HEK293 (cell line): ENCODE results near the gene NCK2.

Experiments
- CTCF ChIA-PET: fragments of 350-600 bp; formaldehyde crosslinking; extraction: SDS; loops from one replicate; lab custom pipeline; 2021; ENCODE audit warnings: antibody characterized with exemption; lab: Yijun Ruan, JAX
- POLR2A ChIA-PET: fragments of 300-600 bp; formaldehyde crosslinking; extraction: SDS; loops from one replicate; lab custom pipeline; 2020; ENCODE audit warnings: antibody characterized with exemption, inconsistent platforms; lab: Yijun Ruan, JAX
- H3K27ac ChIP-seq: fragments of 200-500 bp; sonication (Bioruptor generic); 2 replicates; pipeline ENCODE4 v1.5.1; 2014; ENCODE audit warnings: low read depth, low read length, control low read depth, inconsistent platforms; ENCODE audit errors: extremely low read depth
- H3K36me3 ChIP-seq, 2 experiments: fragments of 200-500 bp in 1 of 2; sonication (Bioruptor generic) in 1 of 2; 1 replicate in 1 of 2; 2 replicates in 1 of 2; pipeline ENCODE4 v1.5.1; 2014 to 2017; ENCODE audit warnings: inconsistent platforms in 2 of 2, low read length in 2 of 2; ENCODE audit not compliant: control insufficient read depth in 2 of 2, insufficient read depth in 1 of 2
- H3K4me1 ChIP-seq: fragments of 200-500 bp; sonication (Bioruptor generic); 2 replicates; pipeline ENCODE4 v1.5.1; 2014; ENCODE audit warnings: mild to moderate bottlenecking, low read length, inconsistent platforms; ENCODE audit not compliant: control insufficient read depth, insufficient read depth
- H3K4me3 ChIP-seq: 2 replicates; pipeline ENCODE4 v1.5.1; 2011; ENCODE audit warnings: low read depth, mild to moderate bottlenecking, control low read depth, low read length, moderate library complexity
- H3K9me3 ChIP-seq: fragments of 200-500 bp; sonication (Bioruptor generic); 2 replicates; pipeline ENCODE4 v1.5.1; 2014; ENCODE audit warnings: low read depth, low read length, inconsistent platforms; ENCODE audit not compliant: control insufficient read depth, insufficient read depth
- KLF1 ChIP-seq: fragments of 450-650 bp; formaldehyde crosslinking; IDR thresholded peaks from 2 replicates; pipeline ENCODE4 v1.5.1; 2016; ENCODE audit warnings: missing biosample characterization, missing genetic modification characterization
- KLF7 ChIP-seq: fragments of 450-650 bp; formaldehyde crosslinking; IDR thresholded peaks from 2 replicates; pipeline ENCODE4 v1.5.1; 2016; ENCODE audit warnings: missing biosample characterization, missing genetic modification characterization, borderline replicate concordance
- KLF9 ChIP-seq: fragments of 450-650 bp; formaldehyde crosslinking; IDR thresholded peaks from 2 replicates; pipeline ENCODE4 v1.5.1; 2016; ENCODE audit warnings: missing biosample characterization, missing genetic modification characterization, low read depth
- SCRT2 ChIP-seq: fragments of 450-650 bp; formaldehyde crosslinking; IDR thresholded peaks from 2 replicates; pipeline ENCODE4 v1.5.1; 2016; ENCODE audit warnings: missing biosample characterization, missing genetic modification characterization
- ZBTB48 ChIP-seq: fragments of 450-650 bp; formaldehyde crosslinking; IDR thresholded peaks from 2 replicates; pipeline ENCODE4 v1.5.1; 2016; ENCODE audit warnings: missing biosample characterization, missing genetic modification characterization
- ZNF221 ChIP-seq: fragments of 450-650 bp; formaldehyde crosslinking; IDR thresholded peaks from 2 replicates; pipeline ENCODE4 v1.5.1; 2017; ENCODE audit warnings: missing biosample characterization, missing genetic modification characterization, borderline replicate concordance
- ZNF23 ChIP-seq: fragments of 450-650 bp; formaldehyde crosslinking; IDR thresholded peaks from 2 replicates; pipeline ENCODE4 v1.5.1; 2016; ENCODE audit warnings: missing biosample characterization, missing genetic modification characterization, borderline replicate concordance
- ZNF571 ChIP-seq: fragments of 450-650 bp; formaldehyde crosslinking; IDR thresholded peaks from 2 replicates; pipeline ENCODE4 v1.5.0; 2017; ENCODE audit warnings: missing biosample characterization, missing genetic modification characterization
- ZNF600 ChIP-seq: fragments of 450-650 bp; formaldehyde crosslinking; IDR thresholded peaks from 2 replicates; pipeline ENCODE4 v1.5.1; 2016; ENCODE audit warnings: missing biosample characterization, missing genetic modification characterization
- ZNF792 ChIP-seq: fragments of 450-650 bp; formaldehyde crosslinking; IDR thresholded peaks from 2 replicates; pipeline ENCODE4 v1.5.1; 2016; ENCODE audit warnings: missing biosample characterization, missing genetic modification characterization
- TF ChIP-seq, protein P1 (sequence below): fragments of 450-650 bp; formaldehyde crosslinking; IDR thresholded peaks from 2 replicates; pipeline ENCODE4 v1.5.1; 2017; ENCODE audit warnings: missing biosample characterization, missing genetic modification characterization
- TF ChIP-seq, protein P2 (sequence below): fragments of 450-650 bp; IDR thresholded peaks from 2 replicates; pipeline ENCODE4 v1.5.1; 2018; ENCODE audit warnings: missing biosample characterization, missing genetic modification characterization
- TF ChIP-seq, protein P3 (sequence below): fragments of 450-650 bp; formaldehyde crosslinking; IDR thresholded peaks from 2 replicates; pipeline ENCODE4 v1.5.1; 2017; ENCODE audit warnings: missing biosample characterization, missing genetic modification characterization
- TF ChIP-seq, protein P4 (sequence below): fragments of 450-650 bp; formaldehyde crosslinking; IDR thresholded peaks from 2 replicates; pipeline ENCODE4 v1.5.1; 2016; ENCODE audit warnings: missing biosample characterization, missing genetic modification characterization

Gene NCK2

DNA sequence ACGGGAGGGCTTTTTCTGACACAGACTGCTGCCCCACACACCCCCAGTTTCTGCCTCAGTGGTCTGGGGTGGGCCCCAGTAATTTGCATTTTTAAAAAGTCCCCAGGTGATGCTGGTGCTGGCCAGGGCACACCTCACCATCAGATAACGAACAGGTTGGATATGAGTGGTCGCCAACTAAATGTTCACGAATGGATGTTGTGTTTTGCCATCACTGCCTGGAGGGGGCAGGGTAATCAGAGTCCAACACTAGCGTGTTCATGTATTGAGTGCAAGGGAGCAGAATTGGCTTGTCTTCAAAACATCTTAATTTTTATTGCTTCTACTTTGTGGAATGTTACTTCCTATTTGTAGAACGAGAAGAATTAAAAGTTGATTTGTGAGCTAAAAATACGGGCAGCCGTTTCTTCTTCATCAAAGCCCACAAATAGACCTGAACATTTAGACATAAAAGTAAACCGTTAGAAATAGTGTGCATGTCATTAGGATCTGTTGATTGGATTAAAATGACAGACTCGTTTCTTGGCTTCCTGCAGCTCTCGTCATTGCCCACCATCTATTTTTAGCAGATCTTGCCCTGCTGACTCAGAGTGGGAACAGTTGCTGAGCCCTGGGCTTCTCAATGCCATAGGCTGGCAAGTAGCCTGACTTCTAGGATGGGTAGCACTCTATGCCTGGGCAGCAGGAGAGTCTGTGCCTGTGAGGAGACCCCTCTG, 45.2 kb downstream of the NCK2 start:
- Histone ChIP-seq H3K4me1 (peaks cover 10% of the 10 kb centered on the region), H3K36me3 (no peaks in the 10 kb centered on the region), H3K4me3 (no peak overlapping the region), H3K9me3 (no peaks in the 10 kb centered on the region), H3K27ac (no peak overlapping the region)
- TF ChIP-seq SCRT2 = 0 out of 2 replicates have a peak, but pooled peaks have one; percentile 14
- no peak for TF ChIP-seq ZBTB48 (tag by site-specific recombination)
- POLR2A ChIA-PET = no interaction called here
- CTCF ChIA-PET = no interaction called here

DNA sequence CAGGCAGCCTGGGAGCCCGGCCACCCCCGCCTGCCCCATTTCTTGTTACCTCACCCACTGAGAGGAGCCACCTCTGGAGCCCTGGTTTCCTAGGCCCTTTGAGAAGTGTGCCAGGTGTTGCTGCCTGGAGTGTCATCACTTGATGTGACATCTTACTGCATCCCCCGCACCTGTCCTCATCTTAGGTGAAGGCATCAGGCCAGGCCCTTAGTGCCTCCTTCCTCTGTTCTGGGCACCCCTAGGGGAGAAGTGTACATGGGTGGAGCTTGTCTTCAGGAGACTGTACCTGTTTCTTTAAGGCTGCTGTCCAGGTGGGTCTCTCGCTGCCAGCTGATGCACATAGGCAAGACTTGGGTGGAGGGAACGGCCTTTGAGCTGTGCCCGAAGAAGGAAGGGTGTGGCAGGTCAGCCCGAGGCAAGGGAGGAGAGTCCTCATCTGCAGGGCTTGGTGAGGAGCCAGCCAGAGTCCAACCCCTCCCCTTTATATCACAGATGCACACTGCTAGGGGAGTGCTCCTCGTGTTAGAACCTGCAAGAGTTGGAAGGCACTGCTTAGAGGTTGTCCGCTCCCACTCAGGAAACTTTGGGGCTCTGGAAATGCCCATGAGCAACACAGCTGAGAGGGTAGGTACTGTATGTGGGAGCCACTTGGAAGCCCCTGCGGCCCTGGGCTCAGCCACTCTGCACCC, 45.9 kb downstream of the NCK2 start:
- CTCF ChIA-PET = no interaction called here
- peaks cover 17% of the 10 kb centered on the region for H3K4me1 ChIP-seq
- no peak overlapping the region for H3K27ac ChIP-seq
- no peaks in the 10 kb centered on the region for H3K9me3 ChIP-seq
- H3K4me3 ChIP-seq = no peak overlapping the region
- TF ChIP-seq KLF1 (tag by site-specific recombination) = 0 out of 2 replicates have a peak, but pooled peaks have one; percentile 14
- TF ChIP-seq ZNF792 (tag by site-specific recombination) = no peak
- no peaks in the 10 kb centered on the region for H3K36me3 ChIP-seq
- POLR2A ChIA-PET = no interaction called here

DNA sequence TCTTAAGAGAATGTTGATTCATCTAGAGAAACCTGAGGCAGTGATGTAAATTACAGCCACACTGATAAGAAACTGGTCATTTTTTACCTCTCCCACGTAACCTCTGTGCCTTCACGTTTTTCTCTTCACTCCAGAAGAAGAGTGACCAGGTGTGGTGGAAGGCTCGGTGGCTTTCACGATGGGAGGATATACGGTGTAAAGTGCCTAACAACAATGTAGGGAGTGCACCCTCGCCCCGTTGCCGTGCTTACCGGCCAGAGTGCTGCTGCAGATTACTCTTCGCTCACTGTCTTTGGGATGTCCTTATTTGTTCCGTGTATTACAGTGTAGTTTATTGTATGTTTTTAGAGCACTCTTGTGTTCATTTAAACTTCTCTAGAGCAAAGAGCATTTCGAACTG, 46.5 kb downstream of the NCK2 start:
- Histone ChIP-seq H3K27ac (no peak overlapping the region), H3K36me3 (no peaks in the 10 kb centered on the region), H3K9me3 (no peaks in the 10 kb centered on the region), H3K4me1 (peaks cover 22% of the 10 kb centered on the region), H3K4me3 (no peak overlapping the region)
- CTCF ChIA-PET = no interaction called here
- no peak for TF ChIP-seq ZNF23
- TF ChIP-seq KLF7 (tag by site-specific recombination) = no peak
- no peak for TF ChIP-seq ZNF600 (tag by site-specific recombination)
- TF ChIP-seq, protein P1, sequence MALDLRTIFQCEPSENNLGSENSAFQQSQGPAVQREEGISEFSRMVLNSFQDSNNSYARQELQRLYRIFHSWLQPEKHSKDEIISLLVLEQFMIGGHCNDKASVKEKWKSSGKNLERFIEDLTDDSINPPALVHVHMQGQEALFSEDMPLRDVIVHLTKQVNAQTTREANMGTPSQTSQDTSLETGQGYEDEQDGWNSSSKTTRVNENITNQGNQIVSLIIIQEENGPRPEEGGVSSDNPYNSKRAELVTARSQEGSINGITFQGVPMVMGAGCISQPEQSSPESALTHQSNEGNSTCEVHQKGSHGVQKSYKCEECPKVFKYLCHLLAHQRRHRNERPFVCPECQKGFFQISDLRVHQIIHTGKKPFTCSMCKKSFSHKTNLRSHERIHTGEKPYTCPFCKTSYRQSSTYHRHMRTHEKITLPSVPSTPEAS = no peak
- TF ChIP-seq, protein P2, sequence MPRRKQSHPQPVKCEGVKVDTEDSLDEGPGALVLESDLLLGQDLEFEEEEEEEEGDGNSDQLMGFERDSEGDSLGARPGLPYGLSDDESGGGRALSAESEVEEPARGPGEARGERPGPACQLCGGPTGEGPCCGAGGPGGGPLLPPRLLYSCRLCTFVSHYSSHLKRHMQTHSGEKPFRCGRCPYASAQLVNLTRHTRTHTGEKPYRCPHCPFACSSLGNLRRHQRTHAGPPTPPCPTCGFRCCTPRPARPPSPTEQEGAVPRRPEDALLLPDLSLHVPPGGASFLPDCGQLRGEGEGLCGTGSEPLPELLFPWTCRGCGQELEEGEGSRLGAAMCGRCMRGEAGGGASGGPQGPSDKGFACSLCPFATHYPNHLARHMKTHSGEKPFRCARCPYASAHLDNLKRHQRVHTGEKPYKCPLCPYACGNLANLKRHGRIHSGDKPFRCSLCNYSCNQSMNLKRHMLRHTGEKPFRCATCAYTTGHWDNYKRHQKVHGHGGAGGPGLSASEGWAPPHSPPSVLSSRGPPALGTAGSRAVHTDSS (tag by site-specific recombination) = no peak
- TF ChIP-seq, protein P3, sequence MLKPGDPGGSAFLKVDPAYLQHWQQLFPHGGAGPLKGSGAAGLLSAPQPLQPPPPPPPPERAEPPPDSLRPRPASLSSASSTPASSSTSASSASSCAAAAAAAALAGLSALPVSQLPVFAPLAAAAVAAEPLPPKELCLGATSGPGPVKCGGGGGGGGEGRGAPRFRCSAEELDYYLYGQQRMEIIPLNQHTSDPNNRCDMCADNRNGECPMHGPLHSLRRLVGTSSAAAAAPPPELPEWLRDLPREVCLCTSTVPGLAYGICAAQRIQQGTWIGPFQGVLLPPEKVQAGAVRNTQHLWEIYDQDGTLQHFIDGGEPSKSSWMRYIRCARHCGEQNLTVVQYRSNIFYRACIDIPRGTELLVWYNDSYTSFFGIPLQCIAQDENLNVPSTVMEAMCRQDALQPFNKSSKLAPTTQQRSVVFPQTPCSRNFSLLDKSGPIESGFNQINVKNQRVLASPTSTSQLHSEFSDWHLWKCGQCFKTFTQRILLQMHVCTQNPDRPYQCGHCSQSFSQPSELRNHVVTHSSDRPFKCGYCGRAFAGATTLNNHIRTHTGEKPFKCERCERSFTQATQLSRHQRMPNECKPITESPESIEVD (tag by site-specific recombination) = no peak
- no peak for TF ChIP-seq KLF9 (tag by site-specific recombination)
- no peak for TF ChIP-seq ZNF221 (tag by site-specific recombination)
- TF ChIP-seq, protein P4, sequence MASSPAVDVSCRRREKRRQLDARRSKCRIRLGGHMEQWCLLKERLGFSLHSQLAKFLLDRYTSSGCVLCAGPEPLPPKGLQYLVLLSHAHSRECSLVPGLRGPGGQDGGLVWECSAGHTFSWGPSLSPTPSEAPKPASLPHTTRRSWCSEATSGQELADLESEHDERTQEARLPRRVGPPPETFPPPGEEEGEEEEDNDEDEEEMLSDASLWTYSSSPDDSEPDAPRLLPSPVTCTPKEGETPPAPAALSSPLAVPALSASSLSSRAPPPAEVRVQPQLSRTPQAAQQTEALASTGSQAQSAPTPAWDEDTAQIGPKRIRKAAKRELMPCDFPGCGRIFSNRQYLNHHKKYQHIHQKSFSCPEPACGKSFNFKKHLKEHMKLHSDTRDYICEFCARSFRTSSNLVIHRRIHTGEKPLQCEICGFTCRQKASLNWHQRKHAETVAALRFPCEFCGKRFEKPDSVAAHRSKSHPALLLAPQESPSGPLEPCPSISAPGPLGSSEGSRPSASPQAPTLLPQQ = no peak
- TF ChIP-seq ZNF571 (tag by site-specific recombination) = no peak
- POLR2A ChIA-PET = no interaction called here
